ENCODE data around the gene BCL2L15.
"Not testable (repeated sequence)": the region's sequence is repeated elsewhere in the genome, so short reads cannot be mapped to it uniquely, and the experiment has no call there.

The BCL2L15 gene

DNA sequence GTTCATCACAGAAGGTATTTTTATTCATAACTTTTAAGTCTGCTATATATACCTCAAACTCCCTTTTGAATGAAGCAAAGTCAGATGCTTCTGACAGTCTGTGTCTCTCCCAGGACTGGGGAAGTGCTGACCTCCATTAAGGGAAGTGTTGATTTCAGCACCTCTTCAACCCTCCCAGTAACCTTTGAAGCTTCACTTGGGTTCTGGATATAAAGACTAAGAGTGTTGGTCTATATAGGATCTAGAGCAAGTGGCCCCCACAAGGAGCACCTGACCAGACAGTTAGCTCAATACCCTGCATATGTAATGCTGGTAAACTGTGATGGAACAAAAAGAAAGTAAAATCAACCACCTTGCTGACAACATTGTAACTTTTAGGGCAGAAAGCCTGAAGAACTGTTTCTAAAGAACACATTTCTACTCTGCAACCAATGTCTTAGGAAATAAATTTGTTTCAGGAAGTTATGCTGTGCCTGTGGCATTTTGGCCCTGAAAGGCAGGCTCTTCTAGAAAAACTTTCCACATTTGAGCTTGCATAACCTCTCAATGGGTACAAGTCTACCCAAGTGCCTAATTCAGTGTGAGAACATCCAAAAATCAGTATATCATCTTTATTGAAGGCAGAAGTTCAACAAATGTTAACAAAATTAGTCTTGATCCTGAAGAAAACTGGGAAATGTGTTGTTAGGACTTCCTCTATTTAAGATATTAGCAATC is 15.0 kb downstream of the BCL2L15 start:
- no peak for DNase-seq (ENCODE audit: low read depth, low spot score)

DNA sequence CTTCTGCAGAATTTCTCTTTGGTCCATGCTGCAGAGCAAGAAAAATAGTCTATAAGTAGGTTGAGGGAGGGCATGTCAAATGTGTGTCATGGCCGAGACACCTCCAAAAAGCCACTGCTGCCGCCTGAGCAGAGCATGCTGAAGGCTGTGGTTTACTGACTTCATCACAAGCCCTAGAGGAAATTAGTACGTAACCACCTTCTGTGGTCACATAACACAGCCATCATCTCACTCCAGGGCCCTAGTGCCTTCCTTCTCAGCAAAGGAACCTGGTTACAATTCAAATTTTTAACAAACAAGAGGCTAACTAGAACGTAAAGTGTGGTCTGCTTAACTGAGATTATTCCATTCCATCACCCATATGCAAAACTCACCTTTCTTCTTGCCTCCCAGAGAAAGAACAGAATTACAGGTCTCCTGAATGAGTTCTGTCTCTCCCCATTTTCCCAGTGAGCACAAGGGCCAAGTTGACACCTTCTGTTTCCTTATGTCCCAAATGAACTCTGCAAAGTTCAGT is 15.7 kb downstream of the BCL2L15 start, which contains the start of gene PTPN22:
Gene PTPN22 (minus strand): TSS at position 116 of the 517 bp plus-strand sequence.
- DNase-seq (ENCODE audit: low read depth, low spot score): peak; percentile 86

DNA sequence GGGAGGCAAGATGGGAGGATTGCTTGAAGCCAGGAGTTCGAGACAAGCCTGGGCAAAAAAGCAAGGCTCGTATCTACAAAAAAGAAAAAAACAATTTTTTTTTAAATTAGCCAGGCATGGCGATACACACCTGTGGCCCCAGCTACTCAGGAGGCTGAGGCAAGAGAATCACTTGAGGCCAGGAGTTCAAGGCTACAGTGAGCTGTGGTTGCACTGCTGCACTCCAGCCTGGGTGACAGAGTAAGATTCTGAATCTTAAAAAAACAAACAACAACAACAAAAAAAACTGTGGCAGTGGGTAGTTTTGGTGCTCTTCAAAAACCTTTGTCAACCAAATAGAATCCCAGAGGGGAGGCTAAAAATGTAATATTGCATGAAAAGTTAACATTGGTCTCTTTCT is 16.6 kb downstream of the BCL2L15 start:
- DNase-seq (ENCODE audit: low read depth, low spot score): no peak

DNA sequence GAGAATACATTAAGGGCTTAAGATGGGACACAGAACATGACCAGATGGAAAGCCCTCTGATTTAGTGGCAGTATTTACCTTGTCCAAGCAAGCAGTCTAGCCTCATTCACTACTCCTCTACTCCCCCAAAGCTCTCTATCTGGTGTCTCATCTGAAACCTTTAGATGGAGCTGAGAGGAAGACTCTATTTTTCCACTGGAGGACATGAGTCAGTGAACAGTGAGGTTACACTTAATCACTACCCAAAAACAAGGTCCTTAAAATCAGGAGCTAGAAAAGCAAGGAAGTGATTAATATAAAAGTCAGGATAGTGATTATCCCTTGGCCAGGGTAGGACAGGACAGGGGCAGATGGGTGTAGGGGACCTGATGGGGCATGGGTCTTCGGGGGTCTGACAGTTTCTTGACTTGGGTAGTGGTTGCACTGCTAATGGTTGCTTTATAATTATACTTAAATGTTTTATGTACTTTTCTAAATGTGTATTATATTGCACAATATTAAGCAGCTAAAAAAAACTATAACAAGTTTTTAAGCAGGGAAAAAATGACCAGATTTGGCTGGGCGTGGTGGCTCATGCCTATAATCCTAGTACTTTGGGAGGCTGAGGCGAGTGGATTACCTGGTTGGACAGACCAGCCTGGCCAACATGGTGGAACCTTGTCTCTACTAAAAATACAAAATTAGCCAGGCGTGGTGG is 18.8 kb downstream of the BCL2L15 start:
- DNase-seq (ENCODE audit: low read depth, low spot score): no peak

DNA sequence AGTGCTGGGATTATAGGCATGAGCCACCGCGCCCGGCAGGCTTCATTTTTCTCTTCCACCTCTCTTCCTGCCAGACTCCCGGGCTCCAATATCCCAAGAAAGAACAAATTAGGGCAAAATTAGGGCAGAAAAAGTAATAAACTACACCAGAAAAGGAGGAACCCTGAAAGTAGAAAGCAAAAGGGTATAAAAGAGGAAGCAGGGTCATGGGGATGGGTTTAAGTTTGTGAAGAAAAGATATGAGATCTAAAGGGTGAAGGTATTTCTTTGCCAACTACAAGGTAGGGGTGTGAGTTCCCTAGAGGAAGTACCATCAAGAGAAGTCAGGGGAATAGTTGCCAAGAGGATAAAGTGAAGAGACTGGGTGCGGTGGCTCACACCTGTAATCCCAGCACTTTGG is 25.7 kb downstream of the BCL2L15 start:
- DNase-seq (ENCODE audit: low read depth, low spot score): no peak

DNA sequence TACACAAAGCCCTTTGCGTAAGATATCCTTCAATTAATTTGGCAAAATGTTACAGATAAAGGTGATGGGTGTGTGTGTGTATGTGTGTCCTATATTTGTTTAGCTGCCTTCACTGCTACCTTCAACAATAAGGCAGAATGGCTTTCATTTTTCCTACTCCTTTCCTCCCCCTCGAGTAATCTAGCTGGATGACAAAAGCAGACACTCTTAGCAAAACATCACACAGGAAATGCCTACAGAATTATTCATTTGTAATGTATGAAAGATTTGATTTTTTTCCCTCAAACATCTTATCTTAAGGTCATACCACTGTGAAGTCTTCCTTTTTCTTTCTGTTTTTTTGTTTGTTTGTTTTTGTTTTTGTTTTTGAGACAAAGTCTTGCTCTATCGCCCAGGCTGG is 26.5 kb downstream of the BCL2L15 start:
- DNase-seq (ENCODE audit: low read depth, low spot score): peak; percentile 54

DNA sequence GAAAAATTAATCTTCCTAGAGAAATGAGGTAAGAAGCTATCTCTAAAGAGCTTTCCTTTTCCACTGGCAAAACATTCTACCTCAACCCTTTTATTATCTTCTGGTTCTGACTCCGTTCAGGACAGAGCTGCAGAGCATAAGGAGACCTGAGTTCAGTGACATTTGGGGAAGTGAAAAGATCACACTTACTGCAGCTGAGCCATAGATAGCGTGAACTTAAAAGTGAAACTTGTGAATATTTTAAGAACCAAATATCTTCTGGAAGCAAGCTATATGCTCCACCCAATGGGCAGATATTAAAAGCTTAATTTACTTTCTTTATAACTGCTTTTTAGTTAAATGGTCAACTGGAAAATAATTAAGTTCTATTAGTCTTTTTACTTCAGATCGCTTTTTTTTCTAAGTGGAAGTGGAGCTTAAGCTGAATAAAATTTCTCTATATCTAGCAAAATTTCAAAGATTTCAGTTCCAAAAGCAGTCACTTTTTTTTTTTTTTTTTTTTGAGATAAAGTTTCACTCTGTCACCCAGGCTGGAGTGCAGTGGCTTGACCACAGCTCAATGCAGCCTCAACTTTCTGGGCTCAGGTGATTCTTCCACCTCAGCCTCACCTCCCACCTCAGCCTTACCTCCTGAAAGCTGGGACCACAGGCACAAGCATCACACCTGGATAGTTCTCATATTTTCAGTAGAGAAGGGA is 27.8 kb downstream of the BCL2L15 start:
- DNase-seq (ENCODE audit: low read depth, low spot score): no peak

DNA sequence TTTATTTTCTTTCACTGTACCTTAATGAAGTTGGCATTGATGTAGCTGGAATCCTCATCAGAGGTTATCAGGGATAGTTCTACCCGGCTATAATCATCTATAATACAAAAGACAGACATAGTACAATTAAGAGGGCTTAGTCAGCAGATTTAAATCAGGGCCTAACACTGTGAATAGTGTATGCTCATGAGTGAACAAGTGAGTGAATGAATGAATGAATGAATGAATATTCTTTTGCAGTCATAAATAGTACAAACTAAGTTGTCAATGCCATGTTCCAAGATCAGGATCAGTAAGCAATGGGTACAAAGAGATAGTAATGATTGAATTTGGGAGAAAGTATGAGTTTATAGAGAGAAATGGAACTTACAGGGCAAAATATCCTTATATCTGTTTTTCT is 28.4 kb downstream of the BCL2L15 start:
- no peak for DNase-seq (ENCODE audit: low read depth, low spot score)

DNA sequence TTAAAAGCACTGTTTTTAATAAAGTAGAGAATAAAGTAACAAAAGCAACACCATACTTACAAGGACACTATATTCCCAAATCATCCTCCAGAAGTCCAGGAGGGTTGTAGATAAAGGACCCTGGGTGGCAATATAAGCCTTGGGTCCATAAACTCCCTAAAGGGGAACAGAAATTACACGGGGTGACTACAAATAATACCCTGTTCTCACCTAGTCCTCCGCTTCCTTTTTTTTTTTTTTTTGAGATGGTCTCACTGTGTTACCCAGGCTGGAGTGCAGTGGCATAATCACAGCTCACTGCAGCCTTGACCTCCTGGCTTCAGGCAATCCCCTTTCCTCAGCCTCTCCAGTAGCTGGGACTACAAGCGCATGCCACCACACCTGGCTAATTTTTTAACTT is 29.0 kb downstream of the BCL2L15 start:
- DNase-seq (ENCODE audit: low read depth, low spot score): no peak

DNA sequence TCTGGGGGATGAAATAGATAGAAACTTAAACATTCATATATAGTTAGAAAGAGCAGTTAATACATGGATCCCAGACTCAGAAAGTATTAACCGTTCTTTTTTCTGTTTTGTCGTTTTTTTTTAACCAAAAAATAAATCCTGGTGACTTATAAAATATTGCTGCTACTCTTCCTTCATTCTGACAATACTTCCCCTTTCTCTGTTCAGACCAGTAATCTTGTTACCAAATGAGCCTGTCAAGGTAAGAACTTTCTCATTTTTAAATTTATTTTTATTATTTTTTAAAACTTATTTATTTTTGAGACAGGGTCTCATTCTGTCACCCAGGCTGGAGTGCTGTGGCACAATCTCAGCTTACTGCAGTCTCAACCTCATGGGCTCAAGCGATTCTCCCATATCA is 29.6 kb downstream of the BCL2L15 start:
- no peak for DNase-seq (ENCODE audit: low read depth, low spot score)

DNA sequence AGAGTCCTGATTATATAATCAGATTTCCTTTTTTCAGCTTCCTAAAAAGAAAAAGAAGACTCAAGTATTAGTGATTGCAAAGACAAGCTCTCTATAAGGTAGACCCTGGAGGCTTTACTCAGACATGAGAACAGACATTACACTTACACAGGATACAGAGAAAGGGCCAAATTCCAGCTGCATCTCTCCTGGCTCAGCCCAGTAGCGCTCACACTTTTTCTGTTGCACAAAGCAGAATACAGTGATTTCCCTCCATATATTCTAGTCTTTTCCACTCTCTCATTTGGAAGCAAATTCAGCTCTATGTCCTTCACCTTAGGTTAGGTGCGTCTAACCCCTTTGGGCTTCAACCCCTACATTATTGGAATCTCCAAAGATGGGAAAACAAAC is 31.0 kb downstream of the BCL2L15 start:
- no peak for DNase-seq (ENCODE audit: low read depth, low spot score)

DNA sequence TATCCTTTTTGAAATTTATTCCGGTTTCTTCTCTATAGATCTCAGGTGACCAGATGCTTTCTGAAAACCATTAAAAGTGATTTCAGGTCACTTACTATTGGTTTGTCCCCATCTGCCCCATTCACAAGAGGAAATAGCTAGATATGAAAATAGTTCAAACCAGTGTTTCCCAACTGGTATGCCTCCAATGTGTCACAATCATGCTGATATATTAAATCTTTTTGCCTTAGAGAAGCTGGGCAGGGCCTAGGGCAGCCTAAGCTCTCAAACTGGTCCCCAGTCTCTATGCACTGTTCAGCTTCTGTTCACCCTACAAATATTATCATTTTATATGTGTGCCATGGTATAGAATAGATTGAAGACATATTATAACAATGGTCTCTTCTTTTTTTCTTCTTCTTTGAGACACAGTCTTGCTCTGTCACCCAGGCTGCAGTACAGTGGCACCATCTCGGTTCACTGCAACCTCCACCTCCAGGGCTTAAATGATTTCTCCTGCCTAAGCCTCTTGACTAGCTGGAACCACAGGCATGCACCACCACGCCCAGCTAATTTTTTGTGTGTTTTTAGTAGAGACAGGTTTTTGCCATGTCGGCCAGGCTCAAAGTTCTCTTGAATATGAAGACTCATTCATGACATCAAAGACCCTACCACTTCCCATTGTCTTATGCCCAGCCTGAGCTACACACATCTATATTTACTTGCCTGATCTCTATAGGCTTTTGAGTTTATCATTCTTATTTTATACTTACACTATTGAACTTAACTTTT is 31.6 kb downstream of the BCL2L15 start:
- DNase-seq (ENCODE audit: low read depth, low spot score): peak; percentile 6

DNA sequence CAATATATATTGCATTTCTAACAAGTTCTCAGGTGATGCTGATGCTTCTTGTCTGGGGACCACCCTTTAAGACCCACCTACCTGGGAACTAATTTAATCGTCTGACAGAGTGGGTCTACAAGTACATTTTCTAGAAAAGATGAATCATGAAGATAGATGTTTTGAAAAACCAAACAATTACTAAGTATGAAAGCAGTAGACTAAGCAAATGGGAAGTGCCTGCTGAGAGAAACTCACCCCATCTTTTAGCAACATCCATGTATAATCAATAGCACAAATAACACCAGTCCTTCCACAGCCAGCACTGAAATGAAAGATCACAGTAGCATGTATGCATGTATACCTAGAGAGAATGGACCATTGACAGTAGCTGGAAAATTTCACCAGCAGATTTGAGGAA is 33.1 kb downstream of the BCL2L15 start:
- DNase-seq (ENCODE audit: low read depth, low spot score): no peak

DNA sequence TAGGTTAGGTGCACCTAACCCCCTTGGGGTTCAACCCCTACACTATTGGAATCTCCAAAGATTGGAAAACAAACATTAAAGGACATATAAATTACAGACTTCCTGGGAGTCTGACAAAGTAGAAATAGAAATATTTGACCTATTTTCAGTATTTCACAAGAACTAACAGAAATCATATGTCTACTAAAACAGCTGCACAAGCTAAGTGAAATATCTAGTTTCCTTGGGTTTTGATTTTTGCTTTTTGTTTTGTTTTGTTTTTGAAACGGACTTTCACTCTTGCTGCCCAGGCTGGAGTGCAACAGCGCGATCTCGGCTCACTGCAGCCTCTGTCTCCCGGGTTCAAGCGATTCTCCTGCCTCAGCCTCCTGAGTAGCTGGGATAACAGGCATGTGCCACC is 34.7 kb downstream of the BCL2L15 start:
- DNase-seq (ENCODE audit: low read depth, low spot score): not testable (repeated sequence)

DNA sequence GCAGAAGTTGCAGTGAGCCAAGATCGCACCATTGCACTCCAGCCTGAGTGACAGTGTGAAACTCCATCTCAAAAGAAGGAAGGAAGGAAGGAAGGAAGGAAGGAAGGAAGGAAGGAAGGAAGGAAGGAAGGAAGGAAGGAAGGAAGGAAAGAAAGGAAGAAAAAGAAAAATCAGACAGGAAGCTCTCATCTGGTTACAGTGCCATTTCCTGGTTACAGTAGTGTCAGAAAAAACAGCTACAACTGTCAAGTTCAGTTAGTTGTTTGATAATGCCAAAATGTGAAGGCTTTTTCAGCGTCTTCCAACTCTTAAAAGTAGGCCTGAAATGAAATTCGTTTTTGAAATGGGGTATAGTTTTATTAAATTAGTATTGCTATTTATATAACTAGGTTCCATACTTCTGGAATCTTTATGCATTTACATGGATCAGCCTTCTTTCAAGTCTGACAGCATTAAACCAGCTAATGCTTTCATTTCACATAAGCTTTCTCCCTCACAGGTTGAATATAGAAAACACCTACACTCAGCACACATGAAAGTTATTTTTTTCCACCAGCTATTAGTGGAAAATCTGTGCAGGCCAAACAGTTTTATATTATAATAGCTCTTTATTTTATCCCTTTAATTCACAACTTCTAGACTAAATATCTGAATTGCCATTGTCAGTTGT is 37.1 kb downstream of the BCL2L15 start:
- no peak for DNase-seq (ENCODE audit: low read depth, low spot score)

DNA sequence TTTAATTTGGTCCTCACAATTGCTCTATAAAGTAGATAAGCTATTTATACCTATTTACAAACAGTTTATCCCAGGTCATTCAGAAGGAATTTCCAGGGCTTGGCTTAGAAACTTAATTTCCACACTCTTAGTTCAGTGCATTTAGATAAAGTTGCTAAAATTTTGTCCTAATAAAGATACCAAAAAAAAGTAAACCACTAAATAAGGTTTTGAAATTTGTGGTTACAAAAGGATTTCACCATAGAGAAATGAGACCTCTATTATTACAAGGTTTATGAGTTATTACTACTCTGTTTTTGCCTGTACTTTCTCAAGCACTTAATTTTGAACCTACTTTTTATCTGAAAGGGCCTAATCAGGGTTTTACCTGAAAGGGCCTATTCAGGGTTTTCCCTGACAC is 38.3 kb downstream of the BCL2L15 start:
- DNase-seq (ENCODE audit: low read depth, low spot score): no peak

DNA sequence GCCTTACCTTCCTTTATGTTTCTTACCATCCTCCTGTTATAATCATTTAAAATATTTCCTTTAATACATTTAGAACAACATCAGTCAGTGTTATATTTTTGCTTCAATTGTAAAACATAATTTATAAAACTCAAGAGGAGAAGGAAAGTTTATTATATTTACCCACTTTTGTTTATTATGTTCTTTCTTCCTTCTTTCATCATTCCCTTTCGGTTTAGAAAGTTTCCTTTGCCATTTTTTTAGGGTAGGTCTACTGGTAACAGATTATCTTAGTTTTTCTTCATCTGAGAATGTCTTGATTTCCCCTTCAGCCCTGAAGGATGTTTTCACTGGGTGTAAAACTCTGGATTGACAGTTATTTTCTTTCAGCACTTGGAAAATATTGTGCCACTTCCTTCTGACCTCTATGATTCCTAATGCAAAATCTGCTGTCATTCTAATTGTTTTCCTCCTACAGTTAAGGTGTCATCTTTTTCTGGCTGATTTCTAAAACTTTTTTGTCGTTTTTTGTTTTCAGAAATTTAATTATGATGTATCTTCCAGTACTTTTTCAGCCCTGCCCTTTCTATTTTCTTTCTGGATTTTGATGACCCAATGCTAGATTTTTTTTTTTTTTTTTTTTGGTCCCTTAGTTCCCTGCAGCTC is 40.9 kb downstream of the BCL2L15 start:
- no peak for DNase-seq (ENCODE audit: low read depth, low spot score)

DNA sequence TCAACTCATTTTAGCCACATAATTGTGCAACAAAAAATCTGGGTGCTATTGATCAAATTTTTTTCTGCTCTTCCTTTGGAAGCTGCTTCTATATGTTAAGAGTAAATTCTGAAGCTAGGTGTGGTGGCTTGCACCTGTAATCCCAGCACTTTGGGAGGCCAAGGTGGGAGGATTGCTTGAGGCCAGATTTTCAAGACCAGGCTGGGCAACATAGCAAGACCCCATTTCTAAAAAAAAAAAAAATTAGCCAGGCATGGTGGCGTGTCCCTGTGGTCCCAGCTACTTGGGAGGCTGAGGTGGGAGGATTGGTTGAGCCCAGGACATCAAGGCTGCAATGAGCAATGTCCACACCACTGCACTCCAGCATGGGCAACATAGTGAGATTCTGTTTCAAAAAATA is 50.8 kb downstream of the BCL2L15 start:
- no peak for DNase-seq (ENCODE audit: low read depth, low spot score)

DNA sequence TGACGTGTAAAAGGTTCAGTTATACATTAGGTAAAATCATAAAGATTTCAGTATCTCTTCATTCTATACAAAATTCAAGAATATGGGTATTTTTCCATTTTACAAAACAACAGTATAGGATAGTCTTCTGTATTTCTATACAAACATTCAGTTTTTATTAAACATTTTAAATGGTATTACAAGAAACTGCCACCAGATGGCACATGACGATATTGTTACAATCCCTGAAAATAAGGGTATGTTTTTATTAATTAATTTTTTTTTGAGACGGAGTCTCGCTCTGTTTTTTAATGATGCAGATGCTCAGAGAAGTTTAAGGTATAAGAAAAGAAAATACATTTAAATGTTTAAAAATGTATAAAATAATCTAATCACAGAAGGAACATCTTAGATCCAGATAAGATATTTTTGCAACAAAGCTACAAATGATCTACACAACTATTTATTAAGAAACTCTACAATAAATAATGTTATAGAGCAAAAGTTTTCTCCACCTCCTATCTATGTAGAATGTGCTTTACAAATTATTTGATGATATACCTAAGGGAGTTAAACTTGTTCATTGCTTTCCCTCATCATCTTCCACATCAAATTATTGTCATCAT is 51.6 kb downstream of the BCL2L15 start:
- peak; percentile 60 for DNase-seq (ENCODE audit: low read depth, low spot score)

DNA sequence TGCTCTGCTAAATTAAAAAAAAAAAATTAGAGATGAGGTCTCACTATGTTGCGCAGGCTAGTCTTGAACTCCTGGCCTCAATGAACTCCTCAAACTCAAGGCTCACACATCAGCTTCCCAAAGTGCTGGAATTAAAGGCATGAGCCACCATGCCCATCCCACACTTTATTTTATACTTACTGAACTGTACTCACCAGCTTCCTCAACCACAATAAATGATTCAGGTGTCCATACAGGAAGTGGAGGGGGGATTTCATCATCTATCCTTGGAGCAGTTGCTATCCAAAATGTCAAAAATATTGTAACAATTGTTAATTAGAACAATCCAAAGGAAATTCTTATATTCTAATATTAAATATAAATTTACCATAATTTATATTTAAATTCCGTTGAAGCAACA is 52.7 kb downstream of the BCL2L15 start:
- DNase-seq (ENCODE audit: low read depth, low spot score): no peak
